HTR-8/SVneo (cell line): ENCODE measurements around the gene PAX7.
"Not testable (repeated sequence)": the region's sequence is repeated elsewhere in the genome, so short reads cannot be mapped to it uniquely, and the experiment has no call there.

ENCODE experiments used
- DNase-seq: peaks from one replicate; pipeline ENCODE4 v3.0.0; 2011; ENCODE audit warnings: low spot score, mixed read lengths; ENCODE audit not compliant: insufficient read length
- FAIRE-seq: peaks from 2 replicates; lab custom pipeline; 2011; peaks lifted over from hg19 to GRCh38; lab: Jason Lieb, UNC

The PAX7 gene

DNA sequence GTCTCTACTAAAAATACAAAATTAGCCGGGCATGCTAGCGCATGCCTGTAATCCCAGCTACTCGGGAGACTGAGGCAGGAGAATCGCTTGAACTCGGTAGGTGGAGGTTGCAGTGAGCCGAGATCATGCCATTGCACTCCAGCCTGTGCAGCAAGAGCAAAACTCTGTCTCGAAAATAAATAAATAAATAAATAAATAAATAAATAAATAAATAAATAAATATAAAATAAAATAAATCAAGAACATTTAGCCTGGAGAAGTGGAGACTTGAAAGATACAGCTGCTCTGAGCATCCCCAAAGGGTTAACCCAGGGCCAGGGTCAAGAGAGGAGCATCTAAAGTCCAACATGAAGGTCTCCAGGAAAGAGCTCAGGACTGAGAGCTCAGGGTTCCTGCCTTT is 63.6 kb downstream of the PAX7 start:
- not testable (repeated sequence) for FAIRE-seq, DNase-seq

DNA sequence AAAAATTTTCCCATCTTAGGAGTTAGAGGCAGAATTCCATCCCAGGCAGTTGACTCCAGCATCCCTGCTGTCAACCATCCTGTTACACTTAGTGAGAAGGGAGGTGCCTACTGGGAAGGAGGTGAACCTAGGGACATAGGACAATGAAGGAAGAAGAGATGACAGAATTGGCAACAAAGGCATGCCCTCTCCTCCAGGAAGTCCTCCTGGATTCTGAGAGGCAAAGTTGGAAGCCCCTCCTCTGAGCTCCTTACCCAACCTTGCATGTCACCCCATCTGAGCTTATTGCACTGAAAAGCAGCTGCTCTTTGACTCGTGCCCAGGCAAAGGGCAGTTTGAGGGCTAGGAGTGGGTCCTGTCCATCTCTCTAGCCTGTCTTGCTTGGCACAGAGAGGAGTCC is 66.9 kb downstream of the PAX7 start:
- no peak for FAIRE-seq

DNA sequence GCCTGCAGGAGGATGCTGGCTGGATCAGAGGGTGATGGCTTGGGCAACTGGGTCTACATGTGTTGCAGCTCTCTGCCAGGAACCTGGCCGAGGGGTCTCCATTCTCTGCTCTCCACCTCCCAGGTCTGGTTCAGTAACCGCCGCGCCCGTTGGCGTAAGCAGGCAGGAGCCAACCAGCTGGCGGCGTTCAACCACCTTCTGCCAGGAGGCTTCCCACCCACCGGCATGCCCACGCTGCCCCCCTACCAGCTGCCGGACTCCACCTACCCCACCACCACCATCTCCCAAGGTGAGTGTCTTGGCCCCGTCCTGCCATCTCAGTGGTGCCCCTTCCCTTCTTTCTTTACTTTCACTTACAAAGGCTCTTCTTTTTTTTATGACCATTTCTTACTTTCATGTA is 69.9 kb downstream of the PAX7 start:
- DNase-seq (no peak), FAIRE-seq (no peak)

More for the DNA sequence above, 66.9 kb downstream of the PAX7 start:
- no peak for DNase-seq

- peak; percentile 51 for FAIRE-seq
- no peak for DNase-seq
These were observed 70.5 kb downstream of the PAX7 start for GRCh38 chr1:18701183-18701582.

GRCh38 chr1:18703041-18703621 is 72.5 kb downstream of the PAX7 start:
- FAIRE-seq (no peak), DNase-seq (no peak)

GRCh38 chr1:18705811-18706210 is 75.2 kb downstream of the PAX7 start:
- FAIRE-seq: no peak
- no peak for DNase-seq

GRCh38 chr1:18707696-18708257 is 77.1 kb downstream of the PAX7 start:
- no peak for DNase-seq
- FAIRE-seq: no peak

- no peak for FAIRE-seq
These were observed 79.4 kb downstream of the PAX7 start for GRCh38 chr1:18710002-18710401.

DNA sequence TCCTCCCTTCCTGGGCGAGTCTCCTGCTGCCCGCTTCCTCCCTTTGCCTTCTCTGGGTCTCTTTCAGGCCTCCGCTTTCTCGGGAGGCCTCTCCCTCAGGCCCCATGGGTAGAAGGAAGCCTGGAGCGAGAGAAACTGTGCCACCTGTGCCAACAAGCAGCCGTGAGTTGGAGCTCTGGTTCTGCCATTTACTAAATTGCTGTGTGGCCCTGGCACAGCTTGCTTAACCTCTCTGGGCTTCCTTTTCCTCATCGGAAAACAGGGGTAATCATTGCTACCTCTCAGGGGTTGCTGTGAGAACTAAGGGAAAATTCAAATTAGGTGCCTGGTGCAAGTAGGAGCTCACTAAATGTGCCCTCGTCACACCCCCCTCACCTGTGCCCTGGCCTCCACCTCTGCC is 80.4 kb downstream of the PAX7 start:
- DNase-seq: no peak
- no peak for FAIRE-seq

More at GRCh38 chr1:18710002-18710401, 79.4 kb downstream of the PAX7 start:
- no peak for DNase-seq

GRCh38 chr1:18711536-18712251 is 81.0 kb downstream of the PAX7 start:
- FAIRE-seq (no peak), DNase-seq (no peak)

- DNase-seq (no peak), FAIRE-seq (no peak)
These were observed 81.6 kb downstream of the PAX7 start for GRCh38 chr1:18712252-18712600.

DNA sequence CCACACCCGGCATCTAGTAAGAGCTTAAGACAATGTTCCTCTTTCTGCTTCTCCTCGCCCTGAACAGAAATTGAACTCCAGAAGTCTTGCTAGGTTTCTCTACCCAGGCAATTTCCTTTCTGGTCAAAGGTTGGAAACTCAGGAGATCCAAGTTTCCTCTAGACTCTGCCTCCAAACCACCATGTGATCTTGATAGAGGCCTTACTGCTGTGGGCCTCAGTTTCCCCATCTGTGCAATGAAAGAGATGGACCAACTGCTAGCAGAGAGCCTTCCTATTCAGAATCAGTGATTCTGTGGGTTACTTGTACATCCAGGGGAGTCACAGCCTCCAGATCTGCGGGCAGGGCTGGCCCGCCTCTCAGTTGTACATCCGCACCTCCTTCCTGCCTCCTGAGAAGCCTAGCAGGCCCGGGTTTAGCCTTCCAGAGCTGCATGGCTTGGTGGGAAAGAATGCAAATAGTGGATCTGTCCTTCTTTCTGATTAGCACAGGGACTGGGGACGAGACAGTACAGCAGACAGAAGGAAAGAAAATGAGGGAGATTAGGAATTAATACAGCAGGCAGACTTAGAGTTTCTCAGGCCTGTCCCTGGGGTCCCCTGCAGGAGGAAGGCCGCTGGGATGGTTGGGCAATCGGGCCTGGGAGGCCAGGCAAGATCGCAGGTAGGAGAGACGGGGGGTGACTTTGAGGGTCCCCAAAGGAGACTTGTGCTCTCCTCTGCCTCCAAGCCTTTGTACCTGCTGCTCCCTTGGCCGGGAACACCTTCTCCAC is 83.9 kb downstream of the PAX7 start:
- FAIRE-seq: no peak
- no peak for DNase-seq

GRCh38 chr1:18716112-18716784 is 85.6 kb downstream of the PAX7 start:
- no peak for DNase-seq
- no peak for FAIRE-seq

- DNase-seq: no peak
- no peak for FAIRE-seq
These were observed 86.4 kb downstream of the PAX7 start for GRCh38 chr1:18716785-18717678.

- DNase-seq (no peak), FAIRE-seq (no peak)
These were observed 89.3 kb downstream of the PAX7 start for GRCh38 chr1:18719786-18720451.

- no peak for DNase-seq
- no peak for FAIRE-seq
These were observed 90.4 kb downstream of the PAX7 start for GRCh38 chr1:18721041-18721440.

DNA sequence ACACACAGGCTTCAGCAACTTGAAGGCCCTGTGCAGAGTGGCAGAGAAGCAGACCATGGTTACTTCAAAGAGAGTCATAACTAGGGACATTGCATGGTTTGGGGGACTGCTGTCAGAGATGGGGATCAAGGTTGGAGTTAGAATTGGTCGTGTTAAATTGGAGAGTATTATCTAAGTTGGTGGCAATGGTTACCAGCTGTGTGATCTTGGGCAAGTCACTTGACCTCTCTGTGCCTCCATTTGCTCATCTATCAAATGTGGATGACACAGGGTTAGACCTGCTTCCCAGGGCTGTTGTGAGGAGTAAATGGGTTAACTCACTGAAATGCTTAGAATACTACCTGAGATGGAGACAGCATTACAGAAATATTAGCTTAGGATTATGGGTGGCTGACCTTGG is 91.1 kb downstream of the PAX7 start:
- DNase-seq: no peak
- no peak for FAIRE-seq

DNA sequence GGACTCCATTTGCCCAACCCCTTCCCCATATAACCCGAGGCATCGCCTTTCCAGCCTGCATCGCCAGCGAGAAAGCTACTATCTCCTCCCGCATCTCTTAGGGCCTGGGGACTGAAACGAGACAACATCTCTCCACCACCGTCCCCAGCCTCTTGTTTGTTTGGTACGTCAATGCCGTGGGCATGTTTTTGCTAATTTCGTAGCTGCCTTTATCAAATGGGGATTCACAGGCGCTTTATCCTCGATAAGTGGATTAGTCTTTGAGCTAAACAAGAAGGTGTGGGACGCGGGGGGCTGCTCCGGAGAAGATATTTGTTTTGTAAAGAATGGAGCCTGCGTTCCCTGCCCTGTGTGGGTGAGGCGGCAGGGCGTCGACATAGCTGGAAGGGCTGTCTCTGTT is 91.6 kb downstream of the PAX7 start:
- FAIRE-seq (no peak), DNase-seq (no peak)

DNA sequence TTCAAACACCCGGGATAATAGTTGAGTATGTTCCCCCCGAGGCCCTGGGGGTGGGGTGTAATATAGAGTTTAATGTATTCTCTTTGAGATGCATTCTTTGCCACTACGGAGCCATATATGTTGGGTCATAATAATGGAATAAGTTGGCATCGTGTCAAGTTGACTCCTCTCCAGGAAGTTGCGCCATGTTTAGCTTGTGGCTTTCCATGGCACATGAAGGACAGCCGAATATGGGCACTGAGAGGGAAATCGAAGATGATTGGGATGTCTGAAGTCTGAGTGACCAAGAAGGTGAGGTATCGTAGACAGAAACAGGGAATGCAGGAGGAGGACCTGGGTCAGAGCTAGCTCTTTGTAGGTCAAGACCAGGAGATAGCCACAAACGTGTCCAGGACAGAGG is 92.6 kb downstream of the PAX7 start:
- no peak for FAIRE-seq

More for the DNA sequence above, 92.6 kb downstream of the PAX7 start:
- no peak for DNase-seq
